ENCODE data around the gene PNKD. TPM values are rescaled to one million over a fixed set of nuclear protein-coding genes. Genes with fewer than 3 reads are reported as not detected.
A peak's percentile ranks its signal among the peaks of the same experiment; 100 is the strongest.

PNKD gene
- total and polyA plus RNA-seq, 10 of the 15 experiments (the other 5 are each of a cell fraction or from before 2014, with no cell fraction given): 27.2 to 106 (median 61.3) TPM

DNA sequence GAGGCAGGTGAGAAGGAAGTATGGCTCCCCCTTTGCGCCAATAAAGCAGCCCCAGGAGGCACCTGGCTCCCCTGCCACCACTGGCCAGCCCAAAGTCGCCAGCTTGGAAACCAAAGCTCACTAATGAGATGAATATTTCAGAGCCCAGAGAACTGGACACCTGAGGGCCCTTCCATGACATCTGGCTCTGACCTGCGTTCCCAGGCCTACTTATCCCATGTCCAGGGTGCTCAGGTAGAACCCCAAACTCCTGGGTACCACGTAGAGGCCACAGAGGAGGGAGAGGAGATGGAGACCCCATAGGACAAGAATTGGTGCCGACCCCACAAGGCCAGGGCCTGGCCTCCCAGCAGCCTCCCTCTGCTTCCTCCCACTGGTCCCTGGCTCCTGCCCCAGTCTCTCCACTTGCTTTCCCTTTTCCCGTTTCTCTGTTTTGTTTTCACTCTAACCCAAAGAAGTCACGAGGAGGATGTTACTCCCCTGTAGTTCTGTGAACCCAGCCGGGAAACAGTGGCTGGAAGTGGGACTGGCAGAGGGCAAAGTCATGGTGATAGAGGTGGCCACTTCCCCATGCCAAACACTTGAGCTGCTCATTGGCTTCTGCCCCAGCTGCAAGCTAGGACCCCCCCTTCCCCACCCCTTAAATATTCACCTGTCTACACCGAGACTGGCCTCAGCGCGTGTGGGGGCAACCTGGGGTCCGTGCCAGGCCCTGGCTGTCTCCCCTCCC lies 21.2 kb downstream of the PNKD start:
- Histone ChIP-seq H3K36me3 (ENCODE audit: control insufficient read depth in 2 of 2, insufficient read depth in 2 of 2, low read length in 1 of 2) (no peaks in the 10 kb centered on the region), H3K9me3 (replicated peaks; ENCODE audit: control insufficient read depth, insufficient read depth, low read length) (no peaks in the 10 kb centered on the region), H3K79me2 (ENCODE audit: control insufficient read depth, insufficient read depth, low read length) (peaks cover 26% of the 10 kb centered on the region), H3K27me3 (replicated peaks in 1 of 2; ENCODE audit: control insufficient read depth in 2 of 2, insufficient read depth in 2 of 2, low read length in 1 of 2) (no peaks in the 10 kb centered on the region), H3K9ac (ENCODE audit: control insufficient read depth, insufficient read depth, low read length) (peak overlapping the region; percentile 80), H3K4me3 (peak overlapping the region; percentile 85), H2AFZ (ENCODE audit: control insufficient read depth, low read depth, low read length) (peak overlapping the region; percentile 94), H4K20me1 (ENCODE audit: control insufficient read depth, insufficient read depth) (no peaks in the 10 kb centered on the region), H3K27ac (ENCODE audit: control insufficient read depth, insufficient read depth) (peak overlapping the region; percentile 72), H3K4me2 (ENCODE audit: control insufficient read depth, insufficient read depth) (peak overlapping the region; percentile 74), H3K4me1 (ENCODE audit: control insufficient read depth, insufficient read depth, low read length) (peaks cover 34% of the 10 kb centered on the region)
- in situ Hi-C loops (cut with MboI) (loop anchor here (25.0 kb wide), 1 partner anchor 96 kb away; the partner anchor contains the start of genes CTDSP1 and SLC11A1), intact Hi-C loops (cut with micrococcal nuclease; ENCODE audit: unreplicated experiment) (loop anchor here (1.0 to 10.0 kb wide), 3 partner anchors 19 to 363 kb away; partner anchors contain the start of genes BCS1L and ZNF142)
- SMC1A ChIA-PET (ENCODE audit: uncharacterized antibody, unreplicated experiment): interaction anchor here (0.7 to 9.5 kb wide), 12 partner anchors 8 to 585 kb away, joined by 3 to 194 read pairs (median 4); partner anchors contain the start of genes AAMP, CXCR1 and PNKD
- DNase-seq (ENCODE audit: low read depth, low spot score): no peak
- no TSS peak for BruUV-seq (replicated peaks)
- peak; percentile 5 for ATAC-seq
- FAIRE-seq: no peak
- 1% methylated on average over 11 of the region's 12 CpGs for WGBS (ENCODE audit: insufficient coverage, insufficient replicate concordance, low lambda C conversion rate, missing lambda C conversion rate)
- CTCF ChIA-PET: interaction anchor here (1.0 to 8.2 kb wide), 16 partner anchors 8 to 958 kb away, joined by 3 to 150 read pairs (median 7); partner anchors contain the start of genes AAMP, CATIP and PNKD
- POLR2A ChIA-PET: interaction anchor here (0.8 to 3.3 kb wide), 9 partner anchors 9 to 592 kb away, joined by 3 to 19 read pairs (median 9); partner anchors contain the start of genes AAMP and PNKD
- RAD21 ChIA-PET (ENCODE audit: unreplicated experiment): interaction anchor here (0.7 to 5.9 kb wide), 10 partner anchors 11 to 590 kb away, joined by 3 to 79 read pairs (median 5); partner anchors contain the start of genes AAMP, CATIP and PNKD
- TF ChIP-seq EED (IDR thresholded peaks at IDR 0.05; ENCODE audit: low read depth): no peak
- TF ChIP-seq ZNF384 (IDR thresholded peaks at IDR 0.05; ENCODE audit: borderline replicate concordance, low read depth, low read length): no peak
- TF ChIP-seq HCFC1 (IDR thresholded peaks at IDR 0.05; ENCODE audit: low read length): no peak
- TF ChIP-seq CEBPB (IDR thresholded peaks at IDR 0.05; ENCODE audit: borderline replicate concordance in 1 of 2, low read depth in 2 of 2, low read length in 2 of 2): no peak
- no peak for TF ChIP-seq PAX8 (IDR thresholded peaks at IDR 0.05)
- TF ChIP-seq SPI1 (IDR thresholded peaks at IDR 0.05; ENCODE audit: borderline replicate concordance, insufficient read depth, low read depth, low read length): peak; percentile 19; the same call in 1 of the 2 replicates
- TF ChIP-seq SIN3A (IDR thresholded peaks at IDR 0.05; ENCODE audit: low read depth, low read length): no peak
- TF ChIP-seq, protein P1, sequence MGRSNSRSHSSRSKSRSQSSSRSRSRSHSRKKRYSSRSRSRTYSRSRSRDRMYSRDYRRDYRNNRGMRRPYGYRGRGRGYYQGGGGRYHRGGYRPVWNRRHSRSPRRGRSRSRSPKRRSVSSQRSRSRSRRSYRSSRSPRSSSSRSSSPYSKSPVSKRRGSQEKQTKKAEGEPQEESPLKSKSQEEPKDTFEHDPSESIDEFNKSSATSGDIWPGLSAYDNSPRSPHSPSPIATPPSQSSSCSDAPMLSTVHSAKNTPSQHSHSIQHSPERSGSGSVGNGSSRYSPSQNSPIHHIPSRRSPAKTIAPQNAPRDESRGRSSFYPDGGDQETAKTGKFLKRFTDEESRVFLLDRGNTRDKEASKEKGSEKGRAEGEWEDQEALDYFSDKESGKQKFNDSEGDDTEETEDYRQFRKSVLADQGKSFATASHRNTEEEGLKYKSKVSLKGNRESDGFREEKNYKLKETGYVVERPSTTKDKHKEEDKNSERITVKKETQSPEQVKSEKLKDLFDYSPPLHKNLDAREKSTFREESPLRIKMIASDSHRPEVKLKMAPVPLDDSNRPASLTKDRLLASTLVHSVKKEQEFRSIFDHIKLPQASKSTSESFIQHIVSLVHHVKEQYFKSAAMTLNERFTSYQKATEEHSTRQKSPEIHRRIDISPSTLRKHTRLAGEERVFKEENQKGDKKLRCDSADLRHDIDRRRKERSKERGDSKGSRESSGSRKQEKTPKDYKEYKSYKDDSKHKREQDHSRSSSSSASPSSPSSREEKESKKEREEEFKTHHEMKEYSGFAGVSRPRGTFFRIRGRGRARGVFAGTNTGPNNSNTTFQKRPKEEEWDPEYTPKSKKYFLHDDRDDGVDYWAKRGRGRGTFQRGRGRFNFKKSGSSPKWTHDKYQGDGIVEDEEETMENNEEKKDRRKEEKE (IDR thresholded peaks at IDR 0.05): no peak
- TF ChIP-seq, protein P2, sequence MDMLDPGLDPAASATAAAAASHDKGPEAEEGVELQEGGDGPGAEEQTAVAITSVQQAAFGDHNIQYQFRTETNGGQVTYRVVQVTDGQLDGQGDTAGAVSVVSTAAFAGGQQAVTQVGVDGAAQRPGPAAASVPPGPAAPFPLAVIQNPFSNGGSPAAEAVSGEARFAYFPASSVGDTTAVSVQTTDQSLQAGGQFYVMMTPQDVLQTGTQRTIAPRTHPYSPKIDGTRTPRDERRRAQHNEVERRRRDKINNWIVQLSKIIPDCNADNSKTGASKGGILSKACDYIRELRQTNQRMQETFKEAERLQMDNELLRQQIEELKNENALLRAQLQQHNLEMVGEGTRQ (IDR thresholded peaks at IDR 0.05; ENCODE audit: borderline replicate concordance, low read depth, low read length): no peak
- TF ChIP-seq, protein P3, sequence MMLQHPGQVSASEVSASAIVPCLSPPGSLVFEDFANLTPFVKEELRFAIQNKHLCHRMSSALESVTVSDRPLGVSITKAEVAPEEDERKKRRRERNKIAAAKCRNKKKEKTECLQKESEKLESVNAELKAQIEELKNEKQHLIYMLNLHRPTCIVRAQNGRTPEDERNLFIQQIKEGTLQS (IDR thresholded peaks at IDR 0.05; ENCODE audit: borderline replicate concordance, extremely low read depth, low read depth, low read length): no peak
- TF ChIP-seq, protein P4, sequence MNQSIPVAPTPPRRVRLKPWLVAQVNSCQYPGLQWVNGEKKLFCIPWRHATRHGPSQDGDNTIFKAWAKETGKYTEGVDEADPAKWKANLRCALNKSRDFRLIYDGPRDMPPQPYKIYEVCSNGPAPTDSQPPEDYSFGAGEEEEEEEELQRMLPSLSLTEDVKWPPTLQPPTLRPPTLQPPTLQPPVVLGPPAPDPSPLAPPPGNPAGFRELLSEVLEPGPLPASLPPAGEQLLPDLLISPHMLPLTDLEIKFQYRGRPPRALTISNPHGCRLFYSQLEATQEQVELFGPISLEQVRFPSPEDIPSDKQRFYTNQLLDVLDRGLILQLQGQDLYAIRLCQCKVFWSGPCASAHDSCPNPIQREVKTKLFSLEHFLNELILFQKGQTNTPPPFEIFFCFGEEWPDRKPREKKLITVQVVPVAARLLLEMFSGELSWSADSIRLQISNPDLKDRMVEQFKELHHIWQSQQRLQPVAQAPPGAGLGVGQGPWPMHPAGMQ (IDR thresholded peaks at IDR 0.05; ENCODE audit: borderline replicate concordance): no peak
- no peak for TF ChIP-seq RCOR1 (conservative IDR thresholded peaks at IDR 0.05; ENCODE audit: low read depth, low read length)
- TF ChIP-seq POLR2AphosphoS5 (IDR thresholded peaks at IDR 0.05; ENCODE audit: low read length): no peak
- TF ChIP-seq TAF1 (IDR thresholded peaks at IDR 0.05; ENCODE audit: borderline replicate concordance, low read depth, low read length): no peak
- no peak for TF ChIP-seq POLR2A (IDR thresholded peaks at IDR 0.05; ENCODE audit: low read depth, low read length)
- no peak for TF ChIP-seq POU2F2 (IDR thresholded peaks at IDR 0.05; ENCODE audit: borderline replicate concordance, low read depth, low read length)
- no peak for TF ChIP-seq SREBF1 (IDR thresholded peaks at IDR 0.05; ENCODE audit: low read length)
- TF ChIP-seq FOXM1 (IDR thresholded peaks at IDR 0.05; ENCODE audit: low read depth, low read length): no peak
- no peak for TF ChIP-seq CREM (IDR thresholded peaks at IDR 0.05; ENCODE audit: low read depth)
